HepG2 (cell line): Measurements from ENCODE around the gene SLC13A3. TPM values are rescaled to one million over a fixed set of nuclear protein-coding genes. Genes with fewer than 3 reads are reported as not detected.

ENCODE experiments used
- AKAP8 ChIP-seq: sonication (generic); formaldehyde crosslinking; IDR thresholded peaks from 2 replicates; pipeline ENCODE4 v1.5.1; 2020; ENCODE audit warnings: mild to moderate bottlenecking, missing genetic modification reagents
- DMTF1 ChIP-seq: sonication (generic); formaldehyde crosslinking; IDR thresholded peaks from 2 replicates; pipeline ENCODE4 v1.4.0; 2020; ENCODE audit warnings: mild to moderate bottlenecking, missing genetic modification reagents
- ETV6 ChIP-seq: sonication (generic); formaldehyde crosslinking; conservative IDR thresholded peaks from 2 replicates; pipeline ENCODE4 v1.4.0; 2020; ENCODE audit warnings: missing genetic modification reagents
- JDP2 ChIP-seq: sonication (generic); formaldehyde crosslinking; IDR thresholded peaks from 2 replicates; pipeline ENCODE4 v1.8.1; 2022; ENCODE audit warnings: missing genetic modification reagents, borderline replicate concordance
- MAFG ChIP-seq: sonication (generic); formaldehyde crosslinking; IDR thresholded peaks from 2 replicates; pipeline ENCODE4 v1.5.1; 2020; ENCODE audit warnings: mild to moderate bottlenecking, missing genetic modification reagents
- RARG ChIP-seq: sonication (generic); formaldehyde crosslinking; IDR thresholded peaks from 2 replicates; pipeline ENCODE4 v1.4.0; 2020; ENCODE audit warnings: low read depth, mild to moderate bottlenecking, missing genetic modification reagents
- SNAPC5 ChIP-seq: sonication (generic); formaldehyde crosslinking; IDR thresholded peaks from 2 replicates; pipeline ENCODE4 v1.8.1; 2023; ENCODE audit warnings: mild to moderate bottlenecking, missing genetic modification reagents, borderline replicate concordance
- TFE3 ChIP-seq: IDR thresholded peaks from 2 replicates; pipeline ENCODE4 v1.6.1; 2016
- ZFP37 ChIP-seq: sonication (generic); formaldehyde crosslinking; IDR thresholded peaks from 2 replicates; pipeline ENCODE4 v1.4.0; 2020; ENCODE audit warnings: missing genetic modification reagents, borderline replicate concordance
- ZHX1 ChIP-seq: sonication (generic); formaldehyde crosslinking; IDR thresholded peaks from 2 replicates; pipeline ENCODE4 v1.8.1; 2022; ENCODE audit warnings: low read depth, mild to moderate bottlenecking, missing genetic modification reagents
- ZIK1 ChIP-seq: sonication (generic); formaldehyde crosslinking; IDR thresholded peaks from 2 replicates; pipeline ENCODE4 v1.5.0; 2020; ENCODE audit warnings: mild to moderate bottlenecking, low read depth, missing genetic modification reagents, borderline replicate concordance
- ZKSCAN1 ChIP-seq: fragments of 150-350 bp; IDR thresholded peaks from 2 replicates; pipeline ENCODE4 v1.6.1; 2014; ENCODE audit warnings: low read length
- ZNF124 ChIP-seq: sonication (generic); formaldehyde crosslinking; IDR thresholded peaks from 2 replicates; pipeline ENCODE4 v1.4.0; 2020; ENCODE audit warnings: missing genetic modification reagents
- ZNF281 ChIP-seq: sonication (generic); formaldehyde crosslinking; IDR thresholded peaks from 2 replicates; pipeline ENCODE4 v1.4.0; 2020; ENCODE audit warnings: missing genetic modification reagents, borderline replicate concordance
- ZSCAN25 ChIP-seq: sonication (generic); formaldehyde crosslinking; IDR thresholded peaks from 2 replicates; pipeline ENCODE4 v1.8.0; 2022; ENCODE audit warnings: mild to moderate bottlenecking, missing genetic modification reagents
- ZSCAN5A ChIP-seq: sonication (generic); formaldehyde crosslinking; IDR thresholded peaks from 2 replicates; pipeline ENCODE4 v1.8.0; 2022; ENCODE audit warnings: mild to moderate bottlenecking, missing genetic modification reagents, borderline replicate concordance
- polyA plus RNA-seq, 8 experiments: library from polyadenylated mRNA; depleted of rRNA in 3 of 8; stranded (reverse) in 7 of 8; unstranded in 1 of 8; fragments of >200 nt; fragmentation: Illumina TruSeq in 4 of 8; extraction: Trizol in 4 of 8; gene quantifications; 2 replicates each; pipeline versions ENCODE4 v1.2.1 to v1.2.3, GENCODE V29; 2011 to 2016; ENCODE audit warnings: low read depth in 4 of 8, missing spikeins in 1 of 8, mixed read lengths in 1 of 8; ENCODE audit not compliant: insufficient read depth in 1 of 8
- total RNA-seq, 5 experiments: library from RNA; depleted of rRNA; stranded (reverse); fragments of >200 nt; fragmentation: Illumina TruSeq; extraction: Trizol; gene quantifications; 2 replicates each; pipeline ENCODE4 v1.2.3, GENCODE V29; 2016; ENCODE audit warnings: low read depth in 1 of 5

SLC13A3 gene
- total and polyA plus RNA-seq, 2 of the 13 experiments (the other 11 are each of a cell fraction or from before 2014, with no cell fraction given) = 66.5 to 76.0 TPM

GRCh38 chr20:46651091-46651962 is at the start of gene SLC13A3 (continued):
- TF ChIP-seq JDP2 (CRISPR knock-in tag) (no peak), ZNF281 (peak; percentile 77; the same call in 1 of the 2 replicates), TFE3 (CRISPR knock-in tag) (0 out of 2 replicates have a peak, but pooled peaks have one; percentile 34), MAFG (CRISPR knock-in tag) (no peak), ZIK1 (peak; percentile 91), ZKSCAN1 (0 out of 2 replicates have a peak, but pooled peaks have one; percentile 49), ZNF124 (CRISPR knock-in tag) (peak; percentile 82; the same call in 1 of the 2 replicates), SNAPC5 (0 out of 2 replicates have a peak, but pooled peaks have one; percentile 20), ZHX1 (CRISPR knock-in tag) (peak; percentile 25; the same call in 1 of the 2 replicates), ZSCAN5A (CRISPR knock-in tag) (peak; percentile 97), RARG (CRISPR knock-in tag) (peak; percentile 67; the same call in 1 of the 2 replicates), ZFP37 (CRISPR knock-in tag) (peak; percentile 51; the same call in 1 of the 2 replicates), DMTF1 (CRISPR knock-in tag) (0 out of 2 replicates have a peak, but pooled peaks have one; percentile 53), AKAP8 (peak; percentile 27; the same call in 1 of the 2 replicates), ETV6 (CRISPR knock-in tag) (peak; percentile 64; the same call in 1 of the 2 replicates), ZSCAN25 (CRISPR knock-in tag) (0 out of 2 replicates have a peak, but pooled peaks have one; percentile 22)
